22Rv1 (cell line): ENCODE data around the gene QSER1.

Source experiments
- H3K27ac ChIP-seq: fragments of 450-650 bp; 2 replicates; pipeline ENCODE4 v1.5.1; 2017
- CTCF ChIP-seq: fragments of 450-650 bp; IDR thresholded peaks from 2 replicates; pipeline ENCODE4 v1.5.1; 2017; ENCODE audit warnings: mild to moderate bottlenecking
- ZFX ChIP-seq: fragments of 450-650 bp; IDR thresholded peaks from 2 replicates; pipeline ENCODE4 v1.6.1; 2017; ENCODE audit warnings: antibody characterized with exemption, borderline replicate concordance

QSER1 gene

GRCh38 chr11:33001281-33001680 lies 108.7 kb downstream of the QSER1 start:
- no peak overlapping the region for H3K27ac ChIP-seq
- TF ChIP-seq CTCF (no peak), ZFX (no peak)

- no peak overlapping the region for H3K27ac ChIP-seq
- TF ChIP-seq CTCF, result no peak
- no peak for TF ChIP-seq ZFX
Observed at GRCh38 chr11:33001751-33002542, 109.3 kb downstream of the QSER1 start.

- TF ChIP-seq ZFX, result no peak
- TF ChIP-seq CTCF, result no peak
- H3K27ac ChIP-seq, result no peak overlapping the region
Observed at GRCh38 chr11:33005175-33005574, 112.6 kb downstream of the QSER1 start.

- TF ChIP-seq ZFX (no peak), CTCF (no peak)
- no peak overlapping the region for H3K27ac ChIP-seq
Observed at GRCh38 chr11:33006010-33006409, 113.4 kb downstream of the QSER1 start.

- no peak overlapping the region for H3K27ac ChIP-seq
- TF ChIP-seq CTCF, result no peak
- TF ChIP-seq ZFX, result no peak
Observed at GRCh38 chr11:33013755-33014154, 121.1 kb downstream of the QSER1 start.

- H3K27ac ChIP-seq, result no peak within 1 kb of the TSS
- TF ChIP-seq ZFX (no peak), CTCF (no peak)
Observed at GRCh38 chr11:33015621-33016551, 123.3 kb downstream of the QSER1 start, which contains the start of gene DEPDC7. Gene DEPDC7, plus strand, starts transcription at chr11:33015878. Its CDS starts 78 bp downstream, at chr11:33015956.
